HG02981 (cell line): ENCODE measurements around the gene DPY30.
A peak's percentile ranks its signal among the peaks of the same experiment; 100 is the strongest.
"Not testable (repeated sequence)": the region's sequence is repeated elsewhere in the genome, so short reads cannot be mapped to it uniquely, and the experiment has no call there.

ENCODE experiments used
- ATAC-seq: cut with Tn5 transposase; IDR thresholded peaks from one replicate; pipeline ENCODE4 v1.9.1; 2021; ENCODE audit warnings: mild to moderate bottlenecking, moderate library complexity; ENCODE audit not compliant: unreplicated experiment

Gene DPY30

GRCh38 chr2:32039447-32040219 is at the start of gene DPY30:
DPY30 (minus strand) TSS chr2:32039805; CDS start chr2:32039456, 349 bp downstream.
- peak; percentile 84 for ATAC-seq

GRCh38 chr2:32074134-32074506 is 34.5 kb upstream of the DPY30 start:
- no peak for ATAC-seq

- ATAC-seq = no peak
Observed at GRCh38 chr2:32067549-32067948, 27.9 kb upstream of the DPY30 start.

GRCh38 chr2:32064713-32065112 is 25.1 kb upstream of the DPY30 start:
- no peak for ATAC-seq

GRCh38 chr2:32064021-32064601 is 24.5 kb upstream of the DPY30 start:
- peak; percentile 8 for ATAC-seq

- ATAC-seq = peak; percentile 96
Observed at GRCh38 chr2:32063310-32064020, 23.9 kb upstream of the DPY30 start, which contains the start of gene SPAST. SPAST (plus strand) TSS chr2:32063556; CDS start chr2:32063832, 276 bp downstream.

DNA sequence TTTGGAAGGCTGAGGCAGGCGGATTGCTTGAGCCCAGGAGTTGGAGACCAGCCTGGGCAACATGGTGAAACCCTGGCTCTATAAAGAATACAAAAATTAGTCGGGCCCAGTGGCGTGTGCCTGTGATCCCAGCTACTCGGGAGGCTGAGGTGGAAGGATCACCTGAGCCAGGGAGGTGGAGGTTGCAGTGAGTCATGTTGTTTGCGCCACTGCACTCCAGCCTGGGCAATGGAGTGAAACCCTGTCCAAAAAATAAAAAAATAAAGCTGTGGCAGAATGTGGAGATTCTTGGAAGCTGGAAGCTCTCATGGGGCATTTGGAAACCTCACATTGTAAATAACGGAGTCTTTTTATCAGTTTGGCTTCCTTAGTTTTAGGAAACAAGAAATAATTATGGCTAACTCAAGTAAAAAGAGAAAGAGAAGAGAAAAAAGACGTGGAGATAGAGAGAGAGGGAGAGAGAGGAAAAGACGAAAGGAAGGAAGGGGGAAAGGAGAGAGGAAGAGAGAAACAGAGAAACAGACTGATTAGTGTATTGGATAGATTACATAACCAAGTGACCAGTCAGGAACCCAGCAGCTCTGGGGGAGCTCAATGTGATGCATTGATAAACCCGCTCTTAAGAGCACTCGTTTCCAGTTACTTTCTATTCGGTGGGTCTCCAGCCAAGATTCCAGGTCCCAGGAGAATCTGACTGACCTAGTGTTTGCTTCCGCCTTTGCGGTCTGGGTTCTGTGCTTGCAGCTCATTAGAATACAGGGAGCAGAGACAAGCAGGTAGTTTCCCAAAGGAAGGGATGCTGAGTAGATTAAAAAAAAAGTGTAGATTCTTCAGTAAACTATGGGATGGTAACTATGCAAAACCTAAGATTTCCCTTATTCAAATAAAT is 22.6 kb upstream of the DPY30 start:
- ATAC-seq = no peak

- no peak for ATAC-seq
Observed at GRCh38 chr2:32061430-32061829, 21.8 kb upstream of the DPY30 start.

- ATAC-seq = no peak
Observed at GRCh38 chr2:32060266-32060665, 20.7 kb upstream of the DPY30 start.

- no peak for ATAC-seq
Observed at GRCh38 chr2:32058130-32058529, 18.5 kb upstream of the DPY30 start.

DNA sequence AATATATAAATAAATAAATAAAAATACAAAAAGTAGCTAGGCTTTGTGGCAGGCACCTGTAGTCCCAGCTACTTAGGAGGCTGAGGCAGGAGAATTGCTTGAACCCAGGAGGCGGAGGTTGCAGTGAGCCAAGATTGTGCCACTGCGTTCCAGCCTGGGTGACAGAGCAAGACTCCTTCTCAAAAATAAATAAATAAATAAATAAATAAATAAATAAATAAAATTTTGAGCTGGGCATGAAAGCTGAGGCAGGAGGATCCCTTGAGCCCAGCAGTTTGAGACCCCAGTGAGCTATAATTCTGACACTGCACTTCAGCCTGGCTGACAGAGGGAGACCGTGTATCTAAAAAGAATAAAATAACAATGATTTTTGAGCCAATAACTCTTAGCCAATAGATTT is 15.0 kb upstream of the DPY30 start:
- ATAC-seq = not testable (repeated sequence)

GRCh38 chr2:32051836-32052439 is 12.3 kb upstream of the DPY30 start:
- ATAC-seq = no peak

DNA sequence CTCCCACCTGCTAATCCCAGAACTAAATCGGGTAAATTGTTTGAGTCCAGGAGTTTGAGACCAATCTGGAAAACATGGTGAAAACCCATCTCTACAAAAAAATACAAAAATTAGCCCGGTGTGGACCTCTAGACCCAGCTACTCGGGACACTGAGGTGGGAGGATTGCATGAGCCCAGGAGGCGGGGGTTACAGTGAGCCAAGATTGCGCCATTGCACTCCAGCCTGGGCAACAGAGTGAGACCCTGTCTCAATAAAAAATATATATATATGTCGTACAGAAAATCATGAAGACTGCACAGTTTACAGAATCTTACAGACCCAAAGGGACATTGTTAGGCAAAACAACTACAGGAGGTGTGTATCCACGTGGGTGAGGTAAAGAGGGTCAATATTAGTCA is 4.0 kb upstream of the DPY30 start:
- no peak for ATAC-seq

- not testable (repeated sequence) for ATAC-seq
Observed at GRCh38 chr2:32034198-32034887, 5.3 kb downstream of the DPY30 start.

GRCh38 chr2:32018789-32019482 is 20.7 kb downstream of the DPY30 start:
- ATAC-seq = not testable (repeated sequence)

- ATAC-seq = no peak
Observed at GRCh38 chr2:32012872-32013271, 26.7 kb downstream of the DPY30 start.

DNA sequence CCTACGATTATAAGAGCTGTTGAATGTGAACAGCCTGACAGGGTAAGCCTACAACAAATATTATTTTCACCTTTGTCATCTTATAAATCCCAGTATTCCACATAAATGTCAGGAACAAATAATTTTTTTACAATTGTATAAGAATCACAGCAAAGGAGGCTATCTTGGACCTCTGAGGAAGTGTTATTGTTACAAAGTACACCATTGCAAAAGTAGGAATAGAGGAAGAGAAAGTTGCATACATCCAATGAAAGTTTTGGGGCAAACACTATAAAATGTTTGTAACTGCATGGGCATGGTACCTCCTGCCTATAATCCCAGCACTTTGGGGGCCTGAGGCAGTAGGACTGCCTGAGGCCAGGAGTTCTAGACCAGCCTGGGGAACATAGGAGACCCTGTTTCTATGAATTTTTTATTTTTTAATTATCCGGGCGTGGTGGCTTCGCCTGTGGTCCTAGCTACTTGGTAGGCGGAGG is 28.1 kb downstream of the DPY30 start:
- ATAC-seq = no peak

GRCh38 chr2:32010670-32011484 is 28.7 kb downstream of the DPY30 start, which contains the start of gene MEMO1:
MEMO1 (minus strand) TSS chr2:32011008; CDS start chr2:32010247, 761 bp downstream.
- ATAC-seq = peak; percentile 55
